Central memory CD4-positive, alpha-beta T cell (primary cell): Measurements from ENCODE around the gene FBXO28.
"Not testable (repeated sequence)": the region's sequence is repeated elsewhere in the genome, so short reads cannot be mapped to it uniquely, and the experiment has no call there.

Experiments
- DNase-seq: peaks from one replicate; pipeline ENCODE4 v3.0.0; 2022

FBXO28 gene

DNA sequence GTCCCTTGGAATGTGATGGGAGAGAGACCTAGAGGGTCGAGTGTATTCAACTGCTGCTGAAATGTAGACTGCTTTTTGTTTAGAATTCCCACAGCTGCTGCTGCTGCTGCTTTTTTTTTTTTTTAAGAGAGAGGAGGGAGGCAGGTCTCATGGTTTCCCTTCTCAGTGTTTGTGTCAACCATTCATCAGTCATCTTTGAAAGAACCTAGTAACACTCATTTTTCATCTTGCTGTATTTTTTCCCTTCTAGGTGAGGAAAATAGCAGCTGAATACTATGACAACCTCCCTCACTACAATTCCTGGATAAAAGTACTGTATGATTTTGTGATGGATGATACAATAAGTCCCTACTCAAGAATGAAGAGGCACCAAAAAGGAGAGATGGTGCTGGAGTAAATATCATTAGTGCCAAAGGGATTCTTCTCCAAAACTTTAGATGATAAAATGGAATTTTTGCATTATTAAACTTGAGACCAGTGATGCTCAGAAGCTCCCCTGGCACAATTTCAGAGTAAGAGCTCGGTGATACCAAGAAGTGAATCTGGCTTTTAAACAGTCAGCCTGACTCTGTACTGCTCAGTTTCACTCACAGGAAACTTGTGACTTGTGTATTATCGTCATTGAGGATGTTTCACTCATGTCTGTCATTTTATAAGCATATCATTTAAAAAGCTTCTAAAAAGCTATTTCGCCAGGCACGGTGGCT, 78.3 kb downstream of the FBXO28 start:
- no peak for DNase-seq

DNA sequence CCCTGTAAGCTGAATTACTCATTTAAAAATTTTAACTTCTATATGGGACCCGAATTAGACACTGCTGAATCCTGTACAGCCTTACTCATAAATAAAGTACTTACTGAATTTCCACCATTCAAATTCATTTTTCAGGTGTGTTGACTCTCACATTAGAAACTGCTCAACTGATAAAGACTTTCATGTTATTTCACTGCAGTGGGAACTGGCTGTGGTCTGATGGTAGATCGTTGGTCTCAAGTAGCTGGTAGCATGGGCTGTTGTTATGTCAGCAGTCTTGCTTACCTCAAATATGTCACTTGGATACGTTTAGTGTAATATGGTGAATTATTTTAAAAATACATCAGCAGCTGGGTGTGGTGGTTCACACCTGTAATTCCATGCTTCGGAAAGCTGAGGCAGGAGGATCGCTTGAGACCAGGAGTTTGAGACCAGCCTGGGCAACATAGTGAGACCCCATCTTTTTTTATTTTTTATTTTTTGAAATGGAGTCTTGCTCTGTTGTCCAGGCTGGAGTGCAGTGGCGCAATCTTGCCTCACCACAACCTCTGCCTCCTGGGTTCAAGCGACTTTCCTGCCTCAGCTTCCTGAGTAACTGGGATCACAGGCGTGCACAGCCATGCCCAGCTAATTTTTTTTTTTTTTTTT, 79.5 kb downstream of the FBXO28 start:
- DNase-seq, result no peak

- no peak for DNase-seq
Observed at GRCh38 chr1:224196813-224197600, 83.1 kb downstream of the FBXO28 start.

GRCh38 chr1:224198572-224198971, 84.7 kb downstream of the FBXO28 start:
- DNase-seq, result no peak

DNA sequence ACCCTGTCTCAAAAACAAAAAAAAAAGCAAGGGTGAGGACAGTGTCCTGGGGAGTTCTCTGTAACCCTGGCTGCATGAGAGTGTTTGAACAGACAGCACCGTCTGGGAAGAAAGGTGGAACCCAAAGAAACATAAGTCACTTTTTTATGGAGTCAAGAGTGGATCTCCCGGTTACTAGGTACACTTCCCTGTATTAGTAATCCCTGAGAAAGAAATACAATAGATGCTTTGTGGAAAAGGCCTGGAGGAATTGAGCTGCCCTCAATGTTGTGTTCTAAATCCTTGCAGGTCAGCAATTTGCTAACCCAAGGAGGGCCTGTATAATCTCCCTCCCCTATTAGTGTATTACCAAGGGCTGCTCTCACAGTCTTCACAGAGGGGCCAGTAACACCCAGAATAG, 85.8 kb downstream of the FBXO28 start:
- no peak for DNase-seq

GRCh38 chr1:224201383-224201782, 87.5 kb downstream of the FBXO28 start:
- DNase-seq, result no peak

- DNase-seq, result no peak
Observed at GRCh38 chr1:224201853-224202252, 87.9 kb downstream of the FBXO28 start.

DNA sequence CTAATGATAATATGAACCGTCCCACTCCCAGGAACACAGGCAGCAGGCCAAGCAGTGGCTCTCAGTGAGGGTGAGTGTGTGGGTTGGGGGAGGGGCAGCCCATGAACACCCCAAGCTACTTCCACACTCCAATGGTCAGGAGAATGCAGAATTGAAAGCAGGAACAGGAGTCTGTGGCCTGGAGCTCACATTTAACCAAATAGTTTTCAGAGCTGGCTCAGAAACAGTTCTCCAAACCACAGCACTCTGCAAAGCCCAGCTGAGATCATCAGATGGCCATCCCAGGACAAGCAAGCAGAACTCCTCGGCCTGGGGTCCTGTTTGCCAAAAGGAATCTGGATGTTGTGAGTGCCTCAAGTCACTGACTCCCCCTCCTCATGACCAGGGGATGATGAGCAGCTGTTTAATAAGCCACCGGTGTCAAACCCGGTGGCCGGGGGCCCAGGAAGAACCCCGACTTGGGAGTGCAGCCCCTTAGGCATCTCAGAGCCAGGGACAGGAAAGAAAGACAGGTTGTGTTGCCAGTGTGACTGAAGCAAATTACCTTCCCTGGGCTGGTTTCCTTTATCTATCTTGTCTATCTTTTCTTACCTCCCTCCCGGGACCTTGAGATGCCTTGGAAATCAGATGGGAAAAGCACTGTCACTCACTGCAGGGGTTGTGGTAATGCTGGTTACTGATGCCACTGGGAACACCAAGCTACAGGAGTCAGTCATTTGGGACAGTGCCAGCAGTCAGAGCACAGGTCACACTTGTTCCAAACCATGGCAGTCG, 89.5 kb downstream of the FBXO28 start:
- DNase-seq, result no peak

DNA sequence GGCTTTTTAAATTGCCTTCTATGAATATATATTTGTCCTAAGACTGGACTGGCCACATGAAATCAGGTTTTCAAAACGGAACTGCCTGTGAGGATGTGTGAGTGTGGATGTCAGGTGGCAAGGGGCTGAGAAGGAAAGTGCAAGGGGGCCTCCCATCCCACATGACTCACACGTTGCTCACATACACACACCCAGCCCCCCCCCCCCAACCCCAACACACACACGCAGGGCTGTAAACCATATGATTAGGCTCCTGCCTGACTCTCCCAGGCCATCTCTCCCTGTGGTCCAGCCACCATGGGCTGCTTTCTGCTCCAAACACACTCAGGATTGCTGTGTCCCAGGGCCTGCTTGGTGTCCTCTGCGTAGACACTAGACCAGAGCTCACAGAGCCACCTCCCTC, 91.5 kb downstream of the FBXO28 start:
- DNase-seq, result no peak

DNA sequence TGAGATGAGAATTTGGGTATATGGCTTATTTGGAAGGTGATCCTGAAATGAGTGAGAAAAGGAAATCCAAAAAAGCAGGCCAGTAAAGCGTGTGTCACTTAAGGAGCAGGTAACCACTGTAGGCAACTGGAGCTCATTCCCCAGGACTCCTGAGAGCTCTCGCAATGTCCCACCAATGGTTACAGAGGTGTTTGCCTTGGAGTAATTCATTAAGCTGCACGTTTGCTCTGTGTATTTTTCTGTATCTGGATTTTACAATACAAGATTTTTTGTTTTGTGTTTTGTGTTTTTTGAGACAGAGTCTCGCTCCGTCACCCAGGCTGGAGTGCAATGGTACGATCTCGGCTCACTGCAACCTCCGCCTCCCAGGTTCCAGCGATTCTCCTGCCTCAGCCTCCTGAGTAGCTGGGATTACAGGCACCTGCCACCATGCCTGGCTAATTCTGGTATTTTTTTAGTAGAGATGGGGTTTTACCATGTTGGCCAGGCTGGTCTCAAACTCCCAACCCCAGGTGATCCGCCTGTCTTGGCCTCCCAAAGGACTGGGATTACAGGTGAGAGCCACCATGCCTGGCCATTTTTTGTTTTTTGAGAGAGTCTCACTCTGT, 92.1 kb downstream of the FBXO28 start:
- DNase-seq, result not testable (repeated sequence)

DNA sequence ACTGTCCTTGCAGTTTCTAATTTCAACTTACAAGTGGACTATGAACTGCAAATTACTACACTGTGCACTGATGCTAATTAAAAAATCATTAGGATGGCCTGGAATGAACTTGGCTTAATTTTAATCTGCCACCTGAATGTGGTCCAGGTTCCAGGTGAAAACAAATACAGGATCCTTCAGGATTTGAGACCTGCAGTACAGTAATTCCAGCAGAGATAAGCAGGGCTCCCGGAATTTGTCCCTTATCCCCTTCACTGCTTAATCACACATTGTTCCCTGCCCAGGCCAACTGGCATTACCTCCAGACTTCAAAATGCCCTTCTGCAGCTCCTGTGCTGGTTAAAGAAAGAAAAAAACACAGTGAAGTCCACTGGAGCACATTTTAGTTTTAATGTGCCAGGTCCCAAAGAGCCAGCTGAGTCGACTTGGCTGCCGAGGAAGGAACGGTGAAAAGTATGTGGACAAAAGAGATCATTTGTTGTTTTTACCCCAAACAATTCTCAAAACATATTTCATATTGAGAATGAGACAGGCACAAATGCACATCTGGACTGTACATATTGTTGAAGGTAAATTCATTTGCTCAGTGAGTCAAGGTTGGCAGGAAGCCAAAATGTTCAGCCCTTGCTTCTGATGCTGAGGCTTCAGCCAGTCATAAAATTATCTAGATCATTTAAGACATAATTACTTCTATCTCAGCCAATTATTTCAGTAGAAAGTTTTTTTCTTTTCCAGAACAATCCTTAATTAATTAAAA, 97.5 kb downstream of the FBXO28 start:
- DNase-seq, result no peak
